Stimulated activated CD8-positive, alpha-beta memory T cell treated with anti-CD3 and anti-CD28 coated beads, Interleukin-4, amount 100 ng/mL, for 24 hours (primary cell): Measurements from ENCODE around the gene MACF1.

ENCODE experiments used
- DNase-seq: peaks from one replicate; pipeline ENCODE4 v3.0.0-alpha.2; 2020; ENCODE audit warnings: low read depth

The MACF1 gene

DNA sequence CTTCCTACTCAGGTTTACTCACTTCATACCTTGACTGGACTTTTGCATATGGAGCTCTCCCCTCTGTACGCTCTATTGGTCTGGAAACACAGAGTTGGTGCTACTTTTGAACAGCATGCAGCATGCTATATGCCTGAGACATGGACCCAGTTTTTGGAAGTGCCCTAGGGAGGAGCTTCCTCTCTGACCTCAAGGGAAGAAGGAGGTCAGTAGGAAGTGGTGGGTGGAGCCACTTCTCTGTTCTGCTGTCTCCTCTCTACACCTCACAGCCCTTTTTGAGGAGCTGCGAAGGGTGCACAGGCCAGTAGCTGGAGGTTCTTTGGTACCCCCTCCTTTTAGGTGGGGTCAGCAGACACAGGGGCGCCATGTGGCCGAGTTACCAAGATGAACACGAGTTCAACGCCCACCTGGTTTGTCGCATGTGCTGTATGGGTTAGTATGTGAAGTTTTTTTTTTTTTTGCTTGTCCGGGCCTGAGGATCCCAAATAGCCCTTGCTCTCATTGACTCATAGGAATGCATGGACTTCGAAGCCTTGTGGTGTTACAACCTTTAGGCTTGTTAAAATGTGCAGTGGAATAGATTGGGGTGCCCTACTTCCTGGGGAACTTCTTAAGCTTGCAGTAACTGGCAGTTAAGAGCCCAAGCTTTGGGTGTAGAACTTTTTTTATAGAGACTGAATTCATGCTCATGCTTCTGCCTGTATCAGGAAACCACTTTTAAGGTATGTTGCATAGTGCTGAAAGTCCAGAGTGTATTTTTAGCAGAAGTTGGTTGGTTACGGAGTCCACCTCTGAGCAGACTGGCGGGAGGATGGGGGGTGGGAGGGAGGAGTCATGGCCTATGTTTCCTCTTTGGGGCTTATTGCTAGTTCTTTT, 10.7 kb downstream of the MACF1 start:
- peak; percentile 23 for DNase-seq

DNA sequence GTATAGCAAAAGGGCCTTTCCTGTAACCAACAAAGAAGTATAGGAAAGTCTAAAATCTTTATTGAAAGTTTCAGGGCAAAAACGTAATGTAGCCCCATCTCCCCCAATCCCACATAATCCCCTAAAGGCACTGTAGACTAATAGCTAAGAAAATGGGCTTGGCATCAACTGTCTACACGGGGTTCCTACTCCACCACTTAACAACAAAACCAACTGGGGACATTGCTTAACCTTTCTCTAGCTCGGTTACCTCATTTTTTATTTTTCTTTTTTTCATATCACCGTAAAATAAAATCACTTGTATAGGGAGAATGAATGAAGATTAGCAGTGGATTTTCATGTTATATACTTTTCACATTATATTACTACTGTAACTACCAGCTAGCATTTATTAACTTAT, 12.3 kb downstream of the MACF1 start:
- no peak for DNase-seq

DNA sequence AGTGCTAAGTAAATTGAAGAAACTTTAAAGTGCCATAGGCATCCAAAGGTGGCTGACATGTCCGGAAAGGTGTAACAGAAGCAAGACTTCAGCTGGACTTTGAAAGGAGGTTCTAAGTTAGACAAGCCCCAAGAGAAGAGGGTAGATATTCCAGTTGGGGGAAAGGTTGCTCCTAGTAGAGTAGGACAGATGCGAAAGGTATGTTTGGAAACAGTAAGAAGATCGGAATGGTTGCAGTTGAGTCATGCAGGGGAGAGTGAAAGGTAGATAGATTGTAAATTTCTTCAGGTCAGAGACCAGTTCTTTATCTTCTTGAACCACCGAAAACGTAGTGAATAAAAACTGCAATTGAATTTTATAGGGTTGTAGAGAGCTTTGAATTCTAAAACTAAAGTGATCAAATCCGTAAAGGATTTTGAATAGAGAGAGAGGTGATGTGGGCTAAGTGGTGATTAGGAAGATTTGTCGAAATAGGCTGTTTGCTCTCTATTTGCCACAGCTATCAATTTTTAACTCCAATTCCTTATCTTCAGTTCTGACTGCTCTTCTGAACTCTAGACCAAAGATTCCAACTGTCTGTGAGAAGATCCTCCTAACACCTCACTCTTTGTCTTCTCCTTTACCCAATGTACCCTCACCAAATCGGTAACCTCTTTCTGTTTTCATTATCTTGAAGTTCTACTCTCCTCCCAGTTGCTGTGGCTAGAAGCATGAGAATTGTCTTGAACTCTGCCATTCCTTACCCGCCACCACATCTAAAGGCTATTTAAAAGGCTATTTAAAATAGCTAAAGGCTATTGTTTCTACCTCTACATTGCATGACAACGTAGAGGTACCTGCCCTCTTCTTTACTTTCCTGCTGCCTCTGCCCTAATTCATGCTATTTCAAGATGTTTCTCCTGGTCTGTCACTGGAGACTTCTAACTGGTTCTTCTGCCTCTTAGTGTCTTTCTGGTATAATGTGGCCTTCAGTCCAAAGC, 16.7 kb downstream of the MACF1 start:
- no peak for DNase-seq

DNA sequence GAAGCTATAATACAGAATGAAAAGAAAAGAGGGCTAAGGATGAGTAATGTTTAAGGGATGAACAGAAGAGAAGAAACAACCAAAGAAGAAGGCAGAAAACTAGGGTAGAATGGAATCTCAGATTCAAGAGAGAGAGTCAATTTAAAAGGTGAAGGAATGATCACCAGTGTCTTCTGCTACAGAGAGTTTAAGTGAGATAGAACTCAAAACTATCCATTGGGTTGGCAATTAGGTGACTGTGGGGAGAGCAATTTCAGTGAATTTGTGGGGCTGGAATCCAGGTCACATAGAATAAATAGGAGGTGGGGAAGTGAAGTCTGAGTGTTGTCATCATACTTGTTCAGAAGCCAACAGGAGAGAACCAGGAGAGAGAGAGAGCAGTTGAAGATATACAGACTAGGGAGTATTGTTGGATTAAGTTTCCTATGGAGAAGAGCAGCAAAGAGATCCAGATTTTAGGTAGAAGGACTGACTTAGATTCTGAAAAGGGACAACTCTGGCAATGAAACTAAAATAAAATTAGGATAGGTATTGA, 19.9 kb downstream of the MACF1 start:
- DNase-seq = no peak

DNA sequence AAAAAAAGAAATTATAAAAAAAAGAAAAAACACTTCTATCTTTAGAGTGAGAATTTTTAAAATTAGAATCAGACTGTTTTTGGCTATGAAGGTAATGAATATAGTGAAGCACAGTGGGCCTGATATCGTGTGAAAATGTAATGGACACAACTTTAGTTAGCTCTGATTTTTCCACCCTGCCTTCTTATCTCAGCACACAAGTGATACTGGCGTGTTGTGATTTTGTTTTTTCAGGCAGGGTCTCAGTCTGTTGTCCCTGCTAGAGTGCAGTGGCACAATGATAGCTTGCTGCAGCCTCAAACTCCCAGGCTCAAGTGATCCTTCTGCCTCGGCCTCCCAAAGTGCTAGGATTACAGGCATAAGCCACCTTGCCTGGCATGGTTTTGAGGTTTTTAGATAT, 22.3 kb downstream of the MACF1 start:
- no peak for DNase-seq

DNA sequence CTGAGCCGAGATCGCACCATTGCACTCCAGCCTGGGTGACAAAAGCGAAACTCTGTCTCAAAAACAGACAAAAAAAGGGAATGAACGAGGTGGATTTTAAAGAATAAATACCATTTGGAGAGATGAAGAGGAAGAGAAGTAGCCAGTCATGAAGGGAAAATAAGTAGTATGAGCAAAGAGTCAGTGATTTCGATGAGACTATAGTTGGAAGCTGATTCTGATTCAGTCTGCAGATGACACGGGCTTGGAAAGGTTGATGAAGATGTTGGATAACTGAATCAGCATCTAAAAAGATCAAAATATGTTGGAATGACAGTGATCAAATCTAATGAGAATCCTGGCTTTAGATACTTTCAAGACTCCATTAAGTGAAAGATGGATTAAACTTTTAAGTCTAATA, 23.8 kb downstream of the MACF1 start:
- no peak for DNase-seq

DNA sequence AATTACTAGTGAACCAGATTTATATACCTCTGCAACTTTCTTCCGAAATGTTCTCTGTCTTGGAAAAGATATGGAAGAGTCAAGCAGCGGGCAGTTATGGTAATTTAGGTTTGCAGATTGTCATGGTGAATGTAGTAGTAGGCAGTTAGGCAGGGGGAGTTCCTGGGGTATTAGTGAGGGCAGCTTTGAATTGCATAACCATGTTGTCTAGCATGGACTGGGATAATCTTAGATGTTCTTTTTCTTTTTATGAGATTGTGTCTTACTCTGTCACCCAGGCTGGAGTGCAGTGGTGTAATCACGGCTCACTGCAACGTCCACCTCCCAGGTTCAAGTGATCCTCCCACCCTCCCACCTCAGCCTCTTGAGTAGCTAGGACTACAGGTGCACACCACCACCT, 25.0 kb downstream of the MACF1 start:
- no peak for DNase-seq

DNA sequence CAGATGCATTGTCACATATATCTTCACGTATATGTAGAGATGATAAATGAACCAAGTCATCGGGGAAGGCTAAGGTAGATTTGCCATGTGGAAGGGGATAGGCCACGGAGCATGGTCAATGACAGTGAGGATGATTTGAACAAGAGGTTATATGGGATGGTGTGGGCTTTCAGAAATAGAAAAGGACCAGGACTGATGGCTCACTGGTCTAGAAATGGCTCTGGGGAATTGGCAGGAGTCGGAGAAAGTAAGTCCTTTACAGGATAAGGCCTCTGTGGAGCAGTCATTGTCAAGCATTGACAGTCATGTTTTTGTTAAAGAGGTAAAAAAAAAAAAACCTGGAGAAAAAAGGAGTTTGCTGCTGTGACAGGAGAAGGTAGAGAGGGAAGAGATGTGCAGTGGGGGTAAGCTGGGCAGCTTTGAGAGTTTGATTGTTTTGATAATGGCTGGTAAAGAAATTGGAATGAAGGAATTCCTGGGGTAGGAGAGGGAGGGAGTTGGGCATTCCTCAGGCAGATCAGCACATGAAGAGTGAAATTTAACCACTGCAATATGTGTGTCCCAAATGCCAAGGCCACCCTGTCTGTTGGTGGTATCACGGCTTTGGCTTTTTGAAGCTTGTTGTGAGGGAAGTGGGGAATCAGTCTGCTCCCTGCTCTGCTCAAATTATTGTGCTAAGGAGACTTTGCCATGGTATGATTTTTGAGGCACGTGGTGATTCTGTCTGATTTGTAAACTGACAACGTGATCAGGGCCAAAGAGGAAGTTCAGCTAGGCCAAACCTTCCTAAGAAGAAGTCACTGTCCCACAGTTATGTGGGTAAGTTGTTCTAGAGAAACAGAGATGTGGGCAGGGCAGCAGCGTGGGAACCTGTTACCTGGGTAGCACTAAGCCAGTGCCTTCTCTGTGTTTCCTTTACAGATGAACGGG, 26.0 kb downstream of the MACF1 start:
- DNase-seq = peak; percentile 12

DNA sequence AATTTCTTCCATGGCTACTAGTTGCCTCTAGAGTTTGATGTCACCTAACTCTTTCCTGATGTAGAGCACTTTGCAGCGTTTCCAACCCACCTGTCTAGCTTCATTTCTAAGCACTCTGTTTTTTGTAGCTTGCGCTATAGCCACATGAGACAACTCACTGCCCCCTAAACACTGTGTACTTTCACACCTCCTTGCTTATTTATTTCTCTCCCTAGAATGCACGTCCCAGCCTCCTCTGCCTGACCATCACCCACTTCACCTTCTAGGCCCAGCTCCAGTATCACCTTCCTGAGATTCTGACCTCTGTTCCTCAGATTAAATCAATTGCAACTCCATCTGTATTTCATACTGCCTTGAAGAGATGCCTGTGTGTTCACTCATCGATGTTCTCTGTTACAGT, 32.5 kb downstream of the MACF1 start:
- DNase-seq = no peak

DNA sequence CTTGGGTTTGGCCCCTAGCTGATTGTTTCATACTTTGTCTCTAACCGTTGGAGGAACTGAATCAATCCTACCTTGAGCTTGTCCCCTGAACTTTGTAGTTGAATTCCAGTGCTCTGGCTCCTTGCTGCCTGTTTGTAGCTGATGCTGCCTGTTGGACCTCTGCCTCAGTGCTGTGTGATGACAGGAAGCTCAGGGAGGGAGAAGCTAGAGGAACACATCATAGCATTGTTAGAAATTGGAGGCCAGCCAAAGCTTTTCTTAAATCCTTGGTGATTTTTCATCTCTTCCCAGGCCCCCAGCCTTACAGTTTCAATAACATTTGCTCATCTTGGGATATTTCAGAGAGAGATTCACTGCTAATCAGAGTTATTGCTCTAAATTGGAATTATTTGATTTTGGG, 34.0 kb downstream of the MACF1 start:
- DNase-seq = no peak

DNA sequence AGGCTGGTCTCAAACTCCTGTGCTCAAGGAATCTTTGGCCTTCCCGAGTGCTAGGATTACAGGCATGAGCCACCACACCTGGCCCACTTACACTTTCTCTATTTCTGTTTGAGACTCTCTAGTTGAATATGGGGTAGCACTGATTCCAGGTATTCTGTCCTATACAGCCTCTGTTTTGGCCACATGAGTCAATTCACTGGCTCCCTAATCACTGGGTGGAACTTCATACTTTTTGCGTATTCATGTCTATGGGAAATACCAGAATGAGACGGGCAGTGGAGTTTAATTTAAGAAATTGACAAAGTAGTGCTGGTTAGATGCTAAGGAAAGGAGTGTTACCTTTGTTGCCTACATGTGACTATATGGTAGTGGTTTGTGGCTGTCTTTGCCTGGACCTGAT, 35.5 kb downstream of the MACF1 start:
- DNase-seq = no peak

DNA sequence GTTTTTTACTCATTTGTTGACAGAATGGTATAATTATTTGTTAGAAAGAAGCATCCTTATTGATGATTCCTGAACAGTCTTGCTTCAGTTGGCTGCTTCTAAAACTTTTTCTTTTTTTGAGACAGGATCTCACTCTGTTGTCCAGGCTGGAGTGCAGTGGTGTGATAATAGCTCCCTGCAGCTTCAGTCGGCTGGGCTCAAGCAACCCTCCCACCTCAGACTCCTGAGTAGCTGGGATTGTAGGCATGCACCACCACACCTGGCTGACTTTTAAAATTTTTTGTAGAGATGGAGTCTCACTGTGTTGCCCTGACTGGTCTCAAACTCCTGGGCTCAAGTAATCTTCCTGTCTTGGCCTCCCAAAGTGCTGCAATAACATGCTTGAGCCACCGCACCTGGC, 38.8 kb downstream of the MACF1 start:
- DNase-seq = no peak

DNA sequence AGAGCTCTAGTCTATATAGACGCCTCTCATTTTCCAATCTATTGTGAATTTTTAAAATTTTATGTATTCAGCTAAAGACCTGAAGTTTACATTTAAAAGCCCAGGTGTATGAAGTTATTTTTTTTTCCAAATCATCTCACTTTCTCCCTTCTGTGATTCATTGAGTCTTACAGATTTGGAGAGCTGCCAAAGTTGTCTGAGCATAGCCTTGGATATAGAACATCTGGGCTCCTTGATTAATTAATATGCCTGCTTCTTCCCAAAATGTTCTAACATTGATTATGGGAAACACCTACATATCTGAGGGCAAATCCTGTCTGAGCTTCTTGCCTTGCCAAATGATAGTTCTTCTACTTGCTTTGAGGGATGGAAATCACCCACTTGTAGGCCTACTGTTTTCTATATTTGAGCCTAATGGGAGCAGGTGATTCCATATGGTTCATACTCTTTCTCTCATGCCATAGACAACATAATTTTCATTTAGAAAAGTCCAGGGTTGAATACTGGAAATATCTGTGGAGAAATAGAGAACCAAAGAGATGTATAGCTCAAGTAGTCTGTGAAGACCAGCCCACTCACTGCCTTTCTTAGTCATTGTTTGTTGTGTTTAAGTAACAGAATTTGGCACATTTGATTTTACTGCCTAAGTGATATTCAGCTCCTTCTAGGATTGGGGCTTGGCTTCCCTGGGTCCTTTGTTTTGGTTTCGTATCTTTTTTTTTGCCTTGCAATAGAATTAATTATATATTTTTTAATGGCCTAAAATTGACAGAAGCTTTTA, 46.2 kb downstream of the MACF1 start:
- DNase-seq = no peak

DNA sequence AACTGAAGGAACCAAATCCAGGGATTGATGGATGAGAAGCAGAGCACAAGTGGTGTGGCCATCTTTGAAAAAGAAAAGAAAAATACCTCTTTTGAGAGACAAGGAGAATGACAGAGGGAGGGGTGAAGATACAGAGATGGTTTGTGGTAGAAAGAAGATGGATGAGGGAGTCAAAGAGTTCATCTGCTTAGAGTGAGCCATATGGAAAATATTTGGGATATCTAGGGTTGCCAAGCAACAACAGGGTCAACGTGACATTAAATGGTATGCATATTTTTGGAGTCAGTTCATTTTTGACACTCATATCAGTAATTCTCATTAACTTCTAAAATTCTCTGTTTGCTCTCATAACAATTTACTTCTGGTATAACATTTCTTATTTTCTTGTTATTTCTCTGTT, 50.7 kb downstream of the MACF1 start:
- DNase-seq = no peak

DNA sequence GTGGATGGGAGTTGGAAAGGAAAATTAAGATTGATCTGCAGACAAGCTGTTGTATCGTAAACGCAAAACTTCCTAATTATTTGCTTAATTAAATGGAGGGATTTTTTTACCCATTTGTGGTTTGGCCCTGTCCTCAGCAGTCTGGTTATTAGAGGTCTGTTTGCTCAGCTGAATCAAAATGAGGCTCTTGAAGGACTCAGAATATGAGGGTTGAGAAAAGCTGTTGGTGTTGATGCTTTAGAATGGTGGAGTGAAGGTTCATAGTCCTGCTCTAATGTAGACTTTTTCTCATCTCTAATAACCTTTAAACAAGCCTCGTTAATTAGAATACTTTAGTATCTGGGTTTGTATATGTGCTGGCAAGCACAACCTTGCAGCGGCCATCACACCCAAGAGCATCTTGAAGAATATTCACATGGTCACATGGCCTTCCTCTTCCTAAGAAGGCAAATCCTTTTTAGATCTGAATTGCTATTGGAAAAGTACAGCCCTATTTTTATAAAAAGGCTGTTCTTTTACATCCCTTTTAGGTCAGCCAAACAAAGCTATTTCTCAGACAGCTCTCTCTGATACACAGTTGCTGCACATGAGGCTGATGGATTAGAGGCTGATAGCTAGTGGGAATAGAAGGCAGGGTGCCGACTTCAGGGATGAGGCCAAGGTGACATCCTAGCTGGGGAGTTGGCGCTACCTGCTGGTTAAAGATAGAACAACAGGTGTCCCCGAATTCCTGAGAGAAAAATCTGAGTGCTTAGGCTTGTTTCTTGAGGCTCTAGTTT, 53.8 kb downstream of the MACF1 start:
- DNase-seq = peak; percentile 40

DNA sequence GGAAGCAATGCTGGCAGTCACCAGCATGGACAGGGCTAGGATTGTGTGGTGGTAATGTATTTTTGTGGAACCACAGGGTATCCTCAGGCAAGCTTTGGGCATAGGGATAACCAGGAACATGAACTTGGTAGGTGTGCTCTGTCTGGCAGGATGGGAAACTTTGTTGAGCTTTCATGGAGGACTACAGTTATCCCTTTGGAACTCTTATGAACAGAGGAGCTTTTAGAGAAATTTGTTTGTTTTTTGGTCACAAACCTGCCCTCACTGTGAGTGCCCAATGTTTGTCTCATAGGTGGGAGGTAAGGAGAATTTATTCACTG, 54.4 kb downstream of the MACF1 start:
- no peak for DNase-seq

DNA sequence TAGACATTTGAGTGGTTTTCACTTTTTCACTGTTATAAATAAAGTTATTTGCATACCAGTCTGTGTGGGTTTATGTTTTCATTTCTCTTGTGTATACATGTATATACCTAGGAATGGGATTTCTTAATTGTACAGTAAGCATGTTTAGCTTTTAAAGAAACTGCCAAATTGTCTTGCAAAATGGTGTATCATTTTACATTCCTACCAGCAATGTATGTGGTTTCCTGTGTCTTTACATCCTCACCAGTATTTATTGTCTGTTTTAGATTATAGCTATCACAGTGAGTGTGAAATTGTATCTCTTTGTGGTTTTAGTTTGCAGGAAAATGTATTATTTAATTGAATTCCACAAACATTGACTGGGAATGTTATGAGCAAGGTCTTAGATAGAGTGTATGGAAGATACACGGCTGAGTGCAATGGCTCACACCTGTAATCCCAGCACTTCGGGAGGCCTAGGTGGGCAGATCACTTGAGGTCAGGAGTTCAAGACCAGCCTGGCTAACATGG, 57.3 kb downstream of the MACF1 start:
- no peak for DNase-seq

DNA sequence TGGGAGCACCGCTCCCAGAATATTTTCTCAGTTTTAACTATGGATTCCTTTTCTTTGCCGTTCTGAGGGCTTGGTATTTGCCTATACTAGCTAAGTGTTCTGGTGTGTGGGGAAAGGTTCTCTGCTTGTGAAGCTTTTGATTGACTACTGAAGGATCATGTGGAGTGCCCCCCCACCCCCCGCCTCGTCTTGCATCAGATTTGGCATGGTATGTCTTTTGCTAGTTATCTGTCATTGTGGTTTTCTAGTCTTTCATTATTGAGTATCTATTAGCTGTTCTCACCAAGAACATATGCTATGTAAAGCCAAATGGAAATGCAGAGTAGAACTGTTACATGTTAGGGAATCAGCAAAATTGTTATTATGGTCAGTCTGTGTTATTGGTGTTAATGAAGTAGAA, 58.3 kb downstream of the MACF1 start:
- DNase-seq = no peak

DNA sequence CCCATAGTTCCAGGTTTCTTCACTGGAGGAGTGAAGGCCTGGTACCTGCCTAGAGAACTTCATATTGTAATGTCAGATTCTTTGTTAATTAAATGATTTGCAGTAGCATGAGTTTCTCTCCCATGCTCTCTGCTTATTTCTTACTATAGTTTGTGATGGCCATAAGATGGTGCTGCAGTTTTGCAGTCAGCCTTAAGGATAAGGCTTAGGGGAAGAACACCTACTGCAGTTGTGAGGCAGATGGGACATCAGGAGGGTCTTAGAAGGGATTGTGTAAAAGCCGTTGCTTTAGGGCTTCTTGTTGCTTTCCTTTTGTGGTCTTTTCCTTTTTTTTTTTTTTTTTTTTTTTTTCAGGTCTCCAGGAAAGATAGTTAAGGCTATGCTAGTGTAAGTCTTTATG, 61.8 kb downstream of the MACF1 start:
- no peak for DNase-seq

DNA sequence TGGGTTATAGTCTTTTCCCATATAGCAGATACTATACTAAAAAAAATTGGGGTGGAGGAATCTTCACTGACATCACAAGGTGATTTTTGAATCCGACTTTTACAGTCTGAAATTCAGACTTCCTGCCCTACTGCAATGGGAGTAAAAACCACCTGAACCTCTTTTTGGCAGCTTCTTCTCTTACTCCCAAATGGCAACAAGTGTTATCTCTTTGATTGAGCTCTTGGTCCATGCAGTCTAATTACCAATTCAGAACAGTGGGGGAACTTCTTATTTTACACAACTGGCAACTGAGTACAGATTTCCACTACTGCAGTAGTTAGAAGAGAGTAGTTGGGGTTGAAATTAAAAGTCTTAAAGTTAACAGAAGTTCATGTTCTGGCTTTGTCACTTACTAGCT, 62.3 kb downstream of the MACF1 start:
- no peak for DNase-seq
